Right ventricle myocardium superior (tissue), 1 donor: ENCODE results near the gene IGF2. TPM values are rescaled to one million over a fixed set of nuclear protein-coding genes. Genes with fewer than 3 reads are reported as not detected.

Experiments used
- ATAC-seq: fragments of 200-7000 bp; cut with Tn5 transposase; one replicate; pipeline ENCODE4 v1.9.1; 2020; ENCODE audit warnings: mild to moderate bottlenecking; ENCODE audit not compliant: poor library complexity
- DNase-seq: peaks from one replicate; pipeline ENCODE4 v3.0.0-alpha.2; 2020
- intact Hi-C: fragments of 100-400 bp; cut with DNase I; formaldehyde crosslinking; loops from one replicate; pipeline ENCODE4 v1.11.2; 2022
- total RNA-seq: library from RNA; stranded (reverse); fragmentation: NEBNext Ultra II Directional; extraction: Animal tissue kit (Norgen Biotek cat#: 25700); gene quantifications from one replicate; pipeline ENCODE4 v1.2.1, GENCODE V29; 2021
- donor health status: DM: no; HTN: yes; CAD: no; lungs with severe emphysema.

The IGF2 gene
- total RNA-seq, 1 donor from 2014 or later, result 79.9 TPM

DNA sequence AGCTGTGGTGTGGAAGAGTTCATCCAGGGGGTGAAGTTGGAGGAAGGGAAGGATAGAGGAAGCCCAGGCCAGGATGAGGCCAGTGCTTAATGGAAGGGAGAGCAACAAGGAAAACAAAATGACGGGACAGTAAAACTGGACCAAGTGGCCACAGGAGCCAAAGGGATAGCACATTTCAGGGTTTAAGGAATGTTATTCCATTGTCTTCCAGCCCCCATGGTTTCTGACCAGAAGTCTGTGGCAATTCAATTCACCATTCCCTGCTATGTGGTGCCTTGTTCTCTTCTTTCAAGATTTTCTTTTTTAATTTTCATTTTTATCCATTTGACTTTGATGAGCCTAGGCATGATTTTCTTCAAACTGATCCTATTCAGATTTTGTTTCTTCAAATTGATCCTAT, 22.5 kb downstream of the IGF2 start:
- intact Hi-C loops, result no loop called here
- no peak for ATAC-seq
- DNase-seq, result no peak

DNA sequence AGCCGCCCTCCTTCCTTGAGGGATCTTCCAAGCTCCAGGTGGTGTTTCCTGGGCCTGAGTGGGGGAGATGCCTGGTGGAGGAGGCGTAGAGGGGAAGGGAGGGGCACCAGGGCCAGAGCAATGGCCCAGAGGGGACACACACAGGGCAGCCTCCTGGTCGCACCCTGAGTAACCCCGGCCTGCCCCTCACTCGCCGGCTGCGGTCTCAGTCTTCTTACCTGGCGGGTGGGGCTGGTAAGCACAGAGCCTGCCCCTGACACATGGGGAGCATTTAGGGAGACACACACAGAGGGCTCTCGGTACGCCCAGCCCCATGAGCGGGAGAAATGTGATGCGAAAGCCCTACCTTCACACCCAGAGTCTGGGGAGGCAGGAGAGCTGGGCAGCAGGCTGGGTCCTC, 23.9 kb downstream of the IGF2 start:
- ATAC-seq (no peak), DNase-seq (peak; percentile 26)
- intact Hi-C loops, result no loop called here

DNA sequence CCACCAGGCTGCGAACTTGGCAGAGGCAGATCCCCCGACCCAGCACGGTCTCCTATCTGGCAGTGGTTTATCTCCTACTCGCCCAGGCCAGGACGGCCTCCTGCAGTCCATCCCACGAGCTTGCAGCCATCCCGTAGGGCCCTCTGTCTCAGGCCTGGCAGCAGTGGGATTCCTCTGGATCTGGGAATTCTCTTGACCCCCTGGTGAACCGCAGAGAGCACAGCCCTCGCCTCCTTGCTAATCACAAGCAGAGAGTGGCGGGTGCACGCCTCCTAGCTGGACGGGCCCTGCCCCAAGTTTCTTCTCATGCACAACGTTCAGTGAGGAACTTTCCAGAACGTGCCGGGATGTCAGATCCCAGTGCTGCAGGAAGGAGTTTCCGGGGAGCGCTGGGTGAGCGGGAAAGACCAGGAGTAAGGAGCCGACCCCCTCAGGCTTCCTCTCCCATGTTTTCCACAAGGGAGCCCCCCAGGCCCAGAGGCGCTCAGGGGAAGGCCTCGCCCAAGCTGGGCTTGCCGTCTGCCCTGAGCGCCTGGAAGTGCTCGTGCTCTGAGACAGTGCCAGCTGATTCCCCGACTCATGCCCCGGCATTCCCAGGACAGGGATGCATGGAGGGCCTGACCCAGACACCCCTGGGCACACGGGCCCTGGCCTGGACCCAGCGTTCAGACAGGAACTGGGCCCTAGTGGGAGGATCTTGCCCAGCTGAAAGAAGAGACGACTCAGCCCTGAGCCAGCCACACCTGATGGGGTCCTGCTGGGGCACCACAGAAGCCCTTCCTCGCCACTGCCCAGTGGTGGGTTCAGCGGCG, 24.6 kb downstream of the IGF2 start:
- DNase-seq, result peak; percentile 37
- no peak for ATAC-seq

DNA sequence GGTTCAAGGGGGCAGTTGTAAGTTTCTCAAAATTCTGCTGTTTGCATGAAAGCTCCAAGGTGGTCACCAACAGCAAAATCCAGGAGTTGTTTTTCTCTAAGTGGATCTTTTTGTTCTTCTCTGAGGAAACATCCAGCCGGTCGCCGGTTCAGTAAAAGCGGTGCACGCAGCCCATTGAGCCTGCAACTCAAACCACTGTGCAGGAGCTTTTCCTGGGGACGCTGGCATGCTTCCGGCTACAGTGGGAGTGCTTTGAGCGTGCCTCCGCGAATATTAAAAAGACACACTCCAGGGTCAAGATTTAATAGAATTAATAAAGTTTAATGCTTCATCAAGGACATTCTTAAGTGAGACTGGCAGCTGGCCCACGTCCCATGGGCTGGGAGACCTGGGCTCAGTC, 25.4 kb downstream of the IGF2 start:
- peak; percentile 20 for DNase-seq
- intact Hi-C loops, result no loop called here
- ATAC-seq, result no peak

More for the DNA sequence above, 24.6 kb downstream of the IGF2 start:
- intact Hi-C loops, result no loop called here

DNA sequence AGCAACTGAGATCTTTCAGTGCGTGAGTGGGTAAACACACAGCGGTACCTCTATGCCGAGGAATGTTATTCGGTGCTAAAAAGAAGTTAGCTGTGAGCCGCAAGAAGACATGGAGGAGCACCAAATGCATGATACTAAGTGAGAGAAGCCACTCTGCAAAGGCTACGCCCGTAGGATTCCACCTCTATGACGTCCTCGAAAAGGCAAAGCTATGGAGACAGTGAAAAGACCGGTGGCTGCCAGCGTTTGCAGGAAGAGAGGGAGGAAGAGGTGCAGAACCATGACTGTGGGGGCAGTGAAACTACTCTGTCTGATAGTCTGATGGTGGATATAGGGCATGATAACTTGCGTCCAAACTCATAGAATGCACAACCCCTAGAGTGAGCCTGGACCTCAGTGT, 28.7 kb downstream of the IGF2 start:
- ATAC-seq, result no peak
- no peak for DNase-seq
- intact Hi-C loops, result no loop called here

GRCh38 chr11:2109541-2110019, 29.6 kb downstream of the IGF2 start:
- DNase-seq, result peak; percentile 47
- ATAC-seq, result peak; percentile 31
- intact Hi-C loops, result no loop called here

DNA sequence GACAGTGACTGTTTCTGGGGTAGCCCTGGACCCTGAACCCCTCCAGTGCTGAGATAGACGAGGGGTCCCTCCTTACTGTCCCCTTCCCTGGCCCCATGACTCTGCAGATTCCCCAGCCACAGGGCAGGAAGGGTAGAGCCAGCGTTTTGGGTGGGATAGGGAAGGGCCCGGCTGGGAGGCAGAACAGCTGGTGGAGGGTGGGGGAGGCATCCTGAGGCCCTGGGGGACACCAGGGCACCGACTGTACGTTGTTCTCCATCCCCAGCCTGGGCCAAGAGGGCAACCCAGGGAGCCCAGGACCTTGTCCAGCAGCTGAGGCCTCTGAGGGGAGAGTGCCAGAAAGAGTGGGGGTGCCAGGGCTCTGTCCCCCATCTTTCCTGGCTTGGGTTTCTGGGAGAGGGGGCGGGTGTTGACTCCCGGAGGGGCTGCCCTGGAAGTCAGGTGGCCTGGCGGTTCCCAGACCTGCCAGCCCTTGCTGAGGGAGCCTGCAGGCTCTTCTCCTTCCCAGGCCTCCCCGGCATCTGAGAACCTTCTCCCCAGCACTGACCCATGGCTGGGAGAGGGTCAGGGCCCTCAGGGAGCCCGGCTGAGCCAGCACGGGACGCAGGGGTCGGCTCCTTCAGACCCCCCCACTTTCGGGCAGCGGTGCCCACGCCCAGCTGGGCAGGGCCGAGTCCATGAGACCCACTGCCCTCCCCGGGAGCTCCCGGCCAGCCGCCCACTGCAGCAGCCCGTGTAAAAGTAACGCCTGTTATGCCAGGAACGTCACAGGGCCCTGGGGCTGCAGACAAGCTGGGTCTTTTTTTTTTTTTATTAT, 30.3 kb downstream of the IGF2 start:
- DNase-seq, result peak; percentile 39
- intact Hi-C loops, result no loop called here
- no peak for ATAC-seq

DNA sequence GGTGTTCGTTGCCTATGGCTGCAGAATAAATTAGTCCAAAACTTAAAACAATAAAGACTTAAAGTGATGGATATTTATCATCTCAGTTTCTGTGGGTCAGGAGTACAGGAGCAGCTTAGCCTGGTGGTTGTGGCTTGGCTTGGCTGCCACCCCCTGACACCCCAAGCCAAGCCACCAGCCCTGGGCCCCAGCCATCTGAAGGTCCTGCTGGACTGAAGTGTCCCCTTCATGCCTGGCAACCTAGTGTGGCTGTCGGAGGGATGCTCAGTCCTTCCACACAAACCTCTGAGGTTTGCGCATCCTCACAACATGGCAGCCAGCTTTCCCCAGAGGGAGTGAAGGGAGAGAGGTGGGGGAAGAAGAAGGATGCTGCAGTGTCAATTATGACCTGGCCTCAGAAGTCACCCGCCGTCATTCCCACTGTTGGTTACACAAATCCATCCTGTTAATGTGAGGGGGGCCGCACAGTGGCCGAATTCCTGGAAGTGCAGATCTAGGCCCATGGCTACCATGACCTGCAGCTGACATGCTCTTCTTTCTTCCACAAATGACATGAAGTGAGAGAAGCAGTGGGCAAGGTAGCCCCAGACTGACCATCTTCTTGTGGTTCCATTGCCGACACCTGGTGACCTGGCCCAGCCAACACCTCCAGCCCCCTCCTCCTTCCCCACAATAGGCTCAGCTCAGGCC, 31.1 kb downstream of the IGF2 start:
- peak; percentile 26 for DNase-seq
- intact Hi-C loops, result no loop called here
- no peak for ATAC-seq

GRCh38 chr11:2107521-2107920, 31.7 kb downstream of the IGF2 start:
- intact Hi-C loops, result no loop called here
- ATAC-seq (no peak), DNase-seq (no peak)

- intact Hi-C loops, result no loop called here
- ATAC-seq (no peak), DNase-seq (no peak)
These were observed 32.5 kb downstream of the IGF2 start for GRCh38 chr11:2106583-2107209.

DNA sequence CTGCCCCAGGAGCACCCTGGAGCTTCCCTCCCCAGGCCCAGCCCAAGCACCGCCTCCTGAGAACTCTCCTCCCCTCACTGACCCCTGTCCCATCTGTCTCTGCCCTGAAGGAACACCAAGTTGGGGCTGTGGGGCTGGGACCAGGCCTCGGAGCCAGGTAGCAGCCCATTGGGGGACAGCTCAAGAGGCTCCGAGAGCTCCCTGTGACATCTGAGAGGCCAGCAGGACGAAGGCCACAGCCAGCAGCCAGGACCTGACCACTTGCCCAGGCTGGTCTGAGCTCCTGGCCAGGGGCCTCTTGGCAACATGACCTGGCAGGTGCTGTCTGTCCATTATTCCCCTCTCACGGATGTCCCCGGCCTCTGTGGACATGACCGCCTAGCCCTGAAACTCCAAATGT, 33.7 kb downstream of the IGF2 start:
- intact Hi-C loops, result no loop called here
- DNase-seq (no peak), ATAC-seq (no peak)

- ATAC-seq (no peak), DNase-seq (no peak)
- intact Hi-C loops, result no loop called here
These were observed 34.4 kb downstream of the IGF2 start for GRCh38 chr11:2104524-2105440.

DNA sequence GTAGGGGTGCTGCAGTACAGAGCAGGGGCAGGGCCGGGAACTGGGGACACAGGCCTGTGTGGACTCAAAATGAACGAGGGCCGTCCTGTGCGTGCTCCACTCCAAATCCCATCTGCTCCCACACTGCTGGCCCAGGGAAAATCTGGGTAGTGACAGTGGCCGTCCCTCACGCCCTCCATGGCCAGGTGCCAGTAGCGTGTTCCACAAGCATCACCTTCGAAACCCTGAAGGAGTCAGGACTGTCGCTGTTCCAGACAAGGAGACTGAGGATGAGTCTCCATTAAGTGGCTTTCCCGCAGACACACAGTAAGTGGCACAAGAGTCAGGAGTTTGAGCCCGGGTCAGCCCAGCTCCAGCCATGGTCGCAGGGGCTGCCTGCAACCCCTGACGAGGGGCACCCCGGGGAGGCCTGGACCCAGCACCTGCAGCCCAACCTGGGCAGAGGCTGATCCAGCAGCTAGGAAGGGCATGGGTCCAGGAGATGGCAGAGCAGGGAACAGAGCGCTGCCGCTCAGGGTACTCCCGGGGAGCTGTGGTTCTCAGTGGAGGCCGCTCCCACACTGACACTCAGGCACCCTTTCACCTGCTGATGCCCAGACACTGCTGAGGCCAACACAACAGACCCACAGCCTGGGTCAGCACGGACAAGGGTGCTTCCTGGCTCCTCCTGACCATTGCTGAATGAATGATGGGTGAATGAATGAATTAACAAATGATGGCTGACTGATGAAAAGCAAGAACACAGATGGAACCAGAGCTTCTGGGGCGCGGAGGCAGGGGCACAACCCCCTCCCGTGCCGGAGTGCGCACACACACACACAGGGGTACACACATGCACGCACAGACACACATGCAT, 35.3 kb downstream of the IGF2 start:
- DNase-seq (no peak), ATAC-seq (no peak)
- intact Hi-C loops, result no loop called here

DNA sequence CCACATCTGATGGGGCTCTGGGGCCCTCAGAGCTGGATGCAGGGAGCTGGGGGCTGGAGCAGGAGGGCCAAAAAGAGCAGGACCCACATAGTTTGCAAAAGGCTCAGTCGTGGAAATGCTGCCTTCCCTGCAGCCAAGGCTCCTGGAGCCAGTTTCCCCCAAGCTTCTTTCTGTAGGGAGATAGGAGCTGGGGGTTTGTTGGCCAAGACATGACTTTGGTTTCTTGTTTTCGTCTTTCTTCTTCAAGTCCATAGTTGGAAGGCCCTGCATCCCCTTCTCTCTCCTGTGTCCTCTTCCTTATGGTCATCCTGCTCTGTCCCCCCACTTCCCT, 36.3 kb downstream of the IGF2 start:
- intact Hi-C loops, result no loop called here
- DNase-seq (no peak), ATAC-seq (no peak)

DNA sequence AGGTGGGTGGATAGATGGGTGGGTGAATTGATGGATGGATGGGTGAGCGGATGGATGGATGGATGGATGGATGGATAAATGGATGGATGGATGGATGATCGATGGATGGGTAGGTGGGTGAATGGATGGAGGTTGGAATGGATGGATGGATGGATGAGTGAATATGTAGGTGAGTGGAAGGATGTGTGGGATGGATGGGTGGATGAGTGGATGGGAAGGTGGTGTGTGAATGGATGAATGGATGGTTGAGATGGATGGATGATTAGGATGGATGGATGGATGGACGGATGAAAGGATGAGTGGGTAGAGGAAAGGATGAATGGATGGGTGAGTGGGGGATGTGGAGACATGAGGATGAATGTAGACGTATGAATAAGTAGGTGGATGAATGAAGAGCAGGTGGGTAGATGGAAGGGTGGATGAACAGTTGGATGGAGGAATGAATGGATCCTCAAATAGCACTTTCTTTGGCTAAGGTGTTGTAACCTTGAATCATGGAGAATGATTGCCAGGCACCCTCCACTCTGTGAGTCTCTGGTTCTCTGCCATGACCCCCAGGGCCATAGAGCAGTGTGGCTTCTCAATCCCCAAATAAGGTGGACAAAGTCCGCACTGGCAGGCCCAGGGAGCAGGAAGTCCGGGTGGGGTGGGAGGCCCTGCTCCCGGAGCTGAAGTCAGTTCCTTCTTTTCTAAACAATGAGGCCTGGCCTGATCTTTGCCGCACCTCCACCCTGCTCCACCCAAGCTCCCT, 36.9 kb downstream of the IGF2 start:
- ATAC-seq (no peak), DNase-seq (peak; percentile 60)
- intact Hi-C loops, result no loop called here

GRCh38 chr11:2101171-2101675, 38.0 kb downstream of the IGF2 start:
- intact Hi-C loops, result no loop called here
- DNase-seq, result no peak
- ATAC-seq, result no peak
